HEK293 (cell line): ENCODE results near the gene FAM177B.

Experiments used
- CTCF ChIA-PET: fragments of 350-600 bp; formaldehyde crosslinking; extraction: SDS; loops from one replicate; lab custom pipeline; 2021; ENCODE audit warnings: antibody characterized with exemption; lab: Yijun Ruan, JAX
- POLR2A ChIA-PET: fragments of 300-600 bp; formaldehyde crosslinking; extraction: SDS; loops from one replicate; lab custom pipeline; 2020; ENCODE audit warnings: antibody characterized with exemption, inconsistent platforms; lab: Yijun Ruan, JAX
- H3K27ac ChIP-seq: fragments of 200-500 bp; sonication (Bioruptor generic); 2 replicates; pipeline ENCODE4 v1.5.1; 2014; ENCODE audit warnings: low read depth, low read length, control low read depth, inconsistent platforms; ENCODE audit errors: extremely low read depth
- H3K36me3 ChIP-seq, 2 experiments: fragments of 200-500 bp in 1 of 2; sonication (Bioruptor generic) in 1 of 2; 1 replicate in 1 of 2; 2 replicates in 1 of 2; pipeline ENCODE4 v1.5.1; 2014 to 2017; ENCODE audit warnings: inconsistent platforms in 2 of 2, low read length in 2 of 2; ENCODE audit not compliant: control insufficient read depth in 2 of 2, insufficient read depth in 1 of 2
- H3K4me1 ChIP-seq: fragments of 200-500 bp; sonication (Bioruptor generic); 2 replicates; pipeline ENCODE4 v1.5.1; 2014; ENCODE audit warnings: mild to moderate bottlenecking, low read length, inconsistent platforms; ENCODE audit not compliant: control insufficient read depth, insufficient read depth
- H3K4me3 ChIP-seq: 2 replicates; pipeline ENCODE4 v1.5.1; 2011; ENCODE audit warnings: low read depth, mild to moderate bottlenecking, control low read depth, low read length, moderate library complexity
- H3K9me3 ChIP-seq: fragments of 200-500 bp; sonication (Bioruptor generic); 2 replicates; pipeline ENCODE4 v1.5.1; 2014; ENCODE audit warnings: low read depth, low read length, inconsistent platforms; ENCODE audit not compliant: control insufficient read depth, insufficient read depth
- EGR2 ChIP-seq: fragments of 450-650 bp; formaldehyde crosslinking; IDR thresholded peaks from 2 replicates; pipeline ENCODE4 v1.5.1; 2016; ENCODE audit warnings: low read depth, missing biosample characterization, missing genetic modification characterization
- HOXC10 ChIP-seq: sonication (generic); formaldehyde crosslinking; IDR thresholded peaks from 2 replicates; pipeline ENCODE4 v1.8.1; 2023; ENCODE audit warnings: mild to moderate bottlenecking, missing genetic modification reagents
- HOXD13 ChIP-seq: sonication (generic); formaldehyde crosslinking; IDR thresholded peaks from 2 replicates; pipeline ENCODE4 v1.8.0; 2022; ENCODE audit warnings: missing genetic modification reagents, borderline replicate concordance
- KLF1 ChIP-seq: fragments of 450-650 bp; formaldehyde crosslinking; IDR thresholded peaks from 2 replicates; pipeline ENCODE4 v1.5.1; 2016; ENCODE audit warnings: missing biosample characterization, missing genetic modification characterization
- OSR2 ChIP-seq: fragments of 450-650 bp; formaldehyde crosslinking; IDR thresholded peaks from 2 replicates; pipeline ENCODE4 v1.5.1; 2016; ENCODE audit warnings: missing biosample characterization, missing genetic modification characterization
- SALL2 ChIP-seq: fragments of 450-650 bp; formaldehyde crosslinking; IDR thresholded peaks from 2 replicates; pipeline ENCODE4 v1.5.0; 2017; ENCODE audit warnings: missing biosample characterization, mild to moderate bottlenecking, missing genetic modification characterization, borderline replicate concordance
- SCRT1 ChIP-seq: fragments of 450-650 bp; formaldehyde crosslinking; IDR thresholded peaks from 2 replicates; pipeline ENCODE4 v1.5.1; 2016; ENCODE audit warnings: missing biosample characterization, missing genetic modification characterization, borderline replicate concordance
- ZIC2 ChIP-seq: fragments of 450-650 bp; formaldehyde crosslinking; IDR thresholded peaks from 2 replicates; pipeline ENCODE4 v1.5.1; 2016; ENCODE audit warnings: missing biosample characterization, missing genetic modification characterization
- ZNF202 ChIP-seq: fragments of 450-650 bp; formaldehyde crosslinking; IDR thresholded peaks from 2 replicates; pipeline ENCODE4 v1.5.1; 2016; ENCODE audit warnings: missing biosample characterization, missing genetic modification characterization, borderline replicate concordance
- ZNF211 ChIP-seq: fragments of 450-650 bp; formaldehyde crosslinking; IDR thresholded peaks from 2 replicates; pipeline ENCODE4 v1.5.1; 2016; ENCODE audit warnings: low read depth, missing biosample characterization, missing genetic modification characterization
- ZNF214 ChIP-seq: fragments of 450-650 bp; formaldehyde crosslinking; IDR thresholded peaks from 2 replicates; pipeline ENCODE4 v1.5.1; 2017; ENCODE audit warnings: missing biosample characterization, mild to moderate bottlenecking, missing genetic modification characterization, borderline replicate concordance
- ZNF292 ChIP-seq: fragments of 450-650 bp; formaldehyde crosslinking; IDR thresholded peaks from 2 replicates; pipeline ENCODE4 v1.5.1; 2016; ENCODE audit warnings: low read depth, missing biosample characterization, missing genetic modification characterization, borderline replicate concordance
- ZNF521 ChIP-seq: fragments of 450-650 bp; formaldehyde crosslinking; IDR thresholded peaks from 2 replicates; pipeline ENCODE4 v1.5.1; 2017; ENCODE audit warnings: missing biosample characterization, mild to moderate bottlenecking, missing genetic modification characterization
- ZNF549 ChIP-seq: fragments of 450-650 bp; IDR thresholded peaks from 2 replicates; pipeline ENCODE4 v1.5.1; 2018; ENCODE audit warnings: missing biosample characterization, missing genetic modification characterization, mild to moderate bottlenecking, inconsistent platforms, moderate library complexity
- ZNF560 ChIP-seq: fragments of 450-650 bp; formaldehyde crosslinking; IDR thresholded peaks from 2 replicates; pipeline ENCODE4 v1.5.1; 2017; ENCODE audit warnings: missing biosample characterization, missing genetic modification characterization, borderline replicate concordance
- ZNF610 ChIP-seq: fragments of 450-650 bp; formaldehyde crosslinking; IDR thresholded peaks from 2 replicates; pipeline ENCODE4 v1.5.1; 2016; ENCODE audit warnings: missing biosample characterization, missing genetic modification characterization, borderline replicate concordance
- ZNF76 ChIP-seq: fragments of 450-650 bp; formaldehyde crosslinking; IDR thresholded peaks from 2 replicates; pipeline ENCODE4; 2016; ENCODE audit warnings: low read depth, missing biosample characterization, missing genetic modification characterization, borderline replicate concordance
- ZNF777 ChIP-seq: fragments of 450-650 bp; formaldehyde crosslinking; IDR thresholded peaks from 2 replicates; pipeline ENCODE4 v1.5.1; 2017; ENCODE audit warnings: missing biosample characterization, missing genetic modification characterization, borderline replicate concordance
- ZNF792 ChIP-seq: fragments of 450-650 bp; formaldehyde crosslinking; IDR thresholded peaks from 2 replicates; pipeline ENCODE4 v1.5.1; 2016; ENCODE audit warnings: missing biosample characterization, missing genetic modification characterization
- ZNF830 ChIP-seq: fragments of 450-650 bp; IDR thresholded peaks from 2 replicates; pipeline ENCODE4 v1.5.0; 2018; ENCODE audit warnings: missing biosample characterization, missing genetic modification characterization, low read depth, mild to moderate bottlenecking, moderate library complexity
- TF ChIP-seq, protein P1 (sequence below): fragments of 450-650 bp; formaldehyde crosslinking; IDR thresholded peaks from 2 replicates; pipeline ENCODE4 v1.5.1; 2016; ENCODE audit warnings: missing biosample characterization, missing genetic modification characterization
- TF ChIP-seq, protein P2 (sequence below): fragments of 450-650 bp; formaldehyde crosslinking; IDR thresholded peaks from 2 replicates; pipeline ENCODE4 v1.5.1; 2016; ENCODE audit warnings: missing biosample characterization, missing genetic modification characterization
- TF ChIP-seq, protein P3 (sequence below): fragments of 450-650 bp; formaldehyde crosslinking; IDR thresholded peaks from 2 replicates; pipeline ENCODE4 v1.5.1; 2017; ENCODE audit warnings: missing biosample characterization, missing genetic modification characterization

The FAM177B gene

DNA sequence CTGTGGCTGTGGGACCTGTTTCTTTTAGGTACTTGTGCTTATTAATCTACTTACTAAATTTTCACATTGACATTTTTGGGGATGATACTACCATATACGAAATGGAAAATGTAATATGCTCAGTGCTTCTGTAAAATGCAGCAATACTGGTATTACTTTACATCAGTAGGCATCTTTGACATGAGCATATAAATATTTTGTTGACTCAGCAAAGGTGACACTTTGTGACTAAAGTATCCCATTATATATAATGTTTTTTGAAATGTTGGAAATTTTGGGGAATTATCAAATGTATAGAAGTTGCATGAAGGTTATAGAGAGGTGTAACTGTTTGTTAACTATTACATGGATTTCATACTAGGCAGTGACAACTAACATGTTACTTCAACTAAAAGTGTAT is 2.3 kb upstream of the FAM177B start:
- no peak overlapping the region for H3K4me3 ChIP-seq
- H3K36me3 ChIP-seq: peaks cover 42 to 60% of the 10 kb centered on the region in 2 experiments
- no peaks in the 10 kb centered on the region for H3K9me3 ChIP-seq
- ChIA-PET CTCF (no interaction called here), POLR2A (no interaction called here)
- TF ChIP-seq SCRT1 (tag by site-specific recombination): no peak
- no peak for TF ChIP-seq ZNF521 (tag by site-specific recombination)
- no peak for TF ChIP-seq SALL2
- no peak for TF ChIP-seq HOXD13 (CRISPR knock-in tag)
- TF ChIP-seq, protein P1, sequence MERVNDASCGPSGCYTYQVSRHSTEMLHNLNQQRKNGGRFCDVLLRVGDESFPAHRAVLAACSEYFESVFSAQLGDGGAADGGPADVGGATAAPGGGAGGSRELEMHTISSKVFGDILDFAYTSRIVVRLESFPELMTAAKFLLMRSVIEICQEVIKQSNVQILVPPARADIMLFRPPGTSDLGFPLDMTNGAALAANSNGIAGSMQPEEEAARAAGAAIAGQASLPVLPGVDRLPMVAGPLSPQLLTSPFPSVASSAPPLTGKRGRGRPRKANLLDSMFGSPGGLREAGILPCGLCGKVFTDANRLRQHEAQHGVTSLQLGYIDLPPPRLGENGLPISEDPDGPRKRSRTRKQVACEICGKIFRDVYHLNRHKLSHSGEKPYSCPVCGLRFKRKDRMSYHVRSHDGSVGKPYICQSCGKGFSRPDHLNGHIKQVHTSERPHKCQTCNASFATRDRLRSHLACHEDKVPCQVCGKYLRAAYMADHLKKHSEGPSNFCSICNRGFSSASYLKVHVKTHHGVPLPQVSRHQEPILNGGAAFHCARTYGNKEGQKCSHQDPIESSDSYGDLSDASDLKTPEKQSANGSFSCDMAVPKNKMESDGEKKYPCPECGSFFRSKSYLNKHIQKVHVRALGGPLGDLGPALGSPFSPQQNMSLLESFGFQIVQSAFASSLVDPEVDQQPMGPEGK: no peak
- no peak for TF ChIP-seq ZNF76 (tag by site-specific recombination)
- no peak for TF ChIP-seq ZNF211 (tag by site-specific recombination)
- no peak for TF ChIP-seq ZNF549 (tag by site-specific recombination)
- no peak for TF ChIP-seq ZNF202
- TF ChIP-seq ZIC2: no peak
- TF ChIP-seq, protein P2, sequence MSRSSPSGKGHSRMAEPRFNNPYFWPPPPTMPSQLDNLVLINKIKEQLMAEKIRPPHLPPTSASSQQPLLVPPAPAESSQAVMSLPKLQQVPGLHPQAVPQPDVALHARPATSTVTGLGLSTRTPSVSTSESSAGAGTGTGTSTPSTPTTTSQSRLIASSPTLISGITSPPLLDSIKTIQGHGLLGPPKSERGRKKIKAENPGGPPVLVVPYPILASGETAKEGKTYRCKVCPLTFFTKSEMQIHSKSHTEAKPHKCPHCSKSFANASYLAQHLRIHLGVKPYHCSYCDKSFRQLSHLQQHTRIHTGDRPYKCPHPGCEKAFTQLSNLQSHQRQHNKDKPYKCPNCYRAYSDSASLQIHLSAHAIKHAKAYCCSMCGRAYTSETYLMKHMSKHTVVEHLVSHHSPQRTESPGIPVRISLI: no peak
- TF ChIP-seq HOXC10 (CRISPR knock-in tag): no peak
- TF ChIP-seq, protein P3, sequence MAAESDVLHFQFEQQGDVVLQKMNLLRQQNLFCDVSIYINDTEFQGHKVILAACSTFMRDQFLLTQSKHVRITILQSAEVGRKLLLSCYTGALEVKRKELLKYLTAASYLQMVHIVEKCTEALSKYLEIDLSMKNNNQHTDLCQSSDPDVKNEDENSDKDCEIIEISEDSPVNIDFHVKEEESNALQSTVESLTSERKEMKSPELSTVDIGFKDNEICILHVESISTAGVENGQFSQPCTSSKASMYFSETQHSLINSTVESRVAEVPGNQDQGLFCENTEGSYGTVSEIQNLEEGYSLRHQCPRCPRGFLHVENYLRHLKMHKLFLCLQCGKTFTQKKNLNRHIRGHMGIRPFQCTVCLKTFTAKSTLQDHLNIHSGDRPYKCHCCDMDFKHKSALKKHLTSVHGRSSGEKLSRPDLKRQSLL (tag by site-specific recombination): no peak
- no peak for TF ChIP-seq EGR2
- TF ChIP-seq ZNF777: no peak
- TF ChIP-seq ZNF214: no peak
- TF ChIP-seq ZNF560: no peak
- no peak for TF ChIP-seq ZNF792 (tag by site-specific recombination)
- no peak overlapping the region for H3K27ac ChIP-seq
- no peaks in the 10 kb centered on the region for H3K4me1 ChIP-seq

GRCh38 chr1:222736470-222736869 is 532 bp upstream of the FAM177B start:
- TF ChIP-seq SALL2: no peak
- TF ChIP-seq KLF1 (tag by site-specific recombination): no peak
- TF ChIP-seq ZNF830: no peak
- no peak for TF ChIP-seq EGR2
- TF ChIP-seq ZNF292 (tag by site-specific recombination): no peak
- no peak for TF ChIP-seq OSR2 (tag by site-specific recombination)
- TF ChIP-seq ZNF610 (tag by site-specific recombination): no peak
- CTCF ChIA-PET: interaction anchor here (1.0 to 1.5 kb wide), 6 partner anchors 8 to 387 kb away, joined by 3 to 8 read pairs (median 4); no protein-coding TSS in a partner anchor
- Histone ChIP-seq H3K9me3 (no peaks in the 10 kb centered on the region), H3K36me3 (peaks cover 25 to 42% of the 10 kb centered on the region in 2 experiments), H3K4me1 (no peaks in the 10 kb centered on the region), H3K4me3 (no peak overlapping the region), H3K27ac (no peak overlapping the region)
- POLR2A ChIA-PET: no interaction called here
